CD14-positive monocyte (primary cell): Measurements from ENCODE around the gene XPOT. TPM values are rescaled to one million over a fixed set of nuclear protein-coding genes. Genes with fewer than 3 reads are reported as not detected.

ENCODE experiments used
- DNase-seq, 3 donors: peaks; one replicate each; pipeline ENCODE4 v3.0.0-alpha.2; 2011 to 2022
- H2AFZ ChIP-seq: 2 replicates; pipeline ENCODE4 v1.6.0; 2012; ENCODE audit warnings: mild to moderate bottlenecking, low read depth, low read length, inconsistent platforms; ENCODE audit not compliant: insufficient read depth, poor library complexity, severe bottlenecking
- H3K27ac ChIP-seq, 2 donors: 1 replicate in 1 of 2; 2 replicates in 1 of 2; pipeline ENCODE4 v1.5.1; 2012 to 2013; ENCODE audit warnings: low read length in 2 of 2, control low read depth in 1 of 2, inconsistent platforms in 1 of 2, low read depth in 1 of 2, mild to moderate bottlenecking in 1 of 2
- H3K27me3 ChIP-seq, 2 donors: one replicate each; pipeline versions ENCODE4 v1.6.0 to v1.6.1; 2011 to 2013; ENCODE audit warnings: low read length in 2 of 2; ENCODE audit not compliant: control insufficient read depth in 2 of 2, insufficient read depth in 2 of 2
- H3K36me3 ChIP-seq, 2 donors: replicated peaks in 1 of 2; 1 replicate in 1 of 2; 2 replicates in 1 of 2; pipeline versions ENCODE4 v1.5.1 to v1.6.1; 2012 to 2013; ENCODE audit warnings: low read length in 2 of 2, control low read depth in 1 of 2, inconsistent platforms in 1 of 2, mild to moderate bottlenecking in 1 of 2; ENCODE audit not compliant: insufficient read depth in 2 of 2, control insufficient read depth in 1 of 2
- H3K4me1 ChIP-seq, 2 donors: 1 replicate in 1 of 2; 2 replicates in 1 of 2; pipeline versions ENCODE4 v1.5.1 to v1.6.1; 2012 to 2013; ENCODE audit warnings: low read length in 2 of 2, control low read depth in 1 of 2, inconsistent platforms in 1 of 2, mild to moderate bottlenecking in 1 of 2, moderate library complexity in 1 of 2; ENCODE audit not compliant: insufficient read depth in 2 of 2, control insufficient read depth in 1 of 2
- H3K4me2 ChIP-seq: replicated peaks from 2 replicates; pipeline ENCODE3; 2012; ENCODE audit warnings: low read length, moderate library complexity, mild to moderate bottlenecking; ENCODE audit not compliant: poor library complexity, severe bottlenecking; ENCODE audit errors: extremely low read depth
- H3K4me3 ChIP-seq, 3 experiments: fragments of 200-600 bp in 1 of 3; sonication (generic) in 1 of 3; replicated peaks in 1 of 3; 1 replicate in 2 of 3; 2 replicates in 1 of 3; pipeline ENCODE4 v1.5.1; 2011 to 2013; ENCODE audit warnings: low read length in 3 of 3, mild to moderate bottlenecking in 3 of 3, control low read depth in 2 of 3, low read depth in 2 of 3, inconsistent platforms in 1 of 3, moderate library complexity in 1 of 3
- H3K79me2 ChIP-seq: 2 replicates; pipeline ENCODE4 v1.6.0; 2012; ENCODE audit warnings: mild to moderate bottlenecking, control low read depth, inconsistent platforms, low read length, moderate library complexity; ENCODE audit not compliant: insufficient read depth
- H3K9ac ChIP-seq: 2 replicates; pipeline ENCODE4 v1.6.0; 2017; ENCODE audit warnings: low read length, mild to moderate bottlenecking; ENCODE audit not compliant: insufficient read depth, poor library complexity, severe bottlenecking
- H3K9me3 ChIP-seq, 2 donors: replicated peaks in 1 of 2; 1 replicate in 1 of 2; 2 replicates in 1 of 2; pipeline versions ENCODE4 v1.5.1 to v1.6.1; 2012 to 2013; ENCODE audit warnings: low read length in 2 of 2, control low read depth in 1 of 2; ENCODE audit not compliant: control insufficient read depth in 1 of 2, insufficient read depth in 1 of 2
- H4K20me1 ChIP-seq: 2 replicates; pipeline ENCODE4 v1.6.0; 2012; ENCODE audit warnings: mild to moderate bottlenecking, low read length, control low read depth, moderate library complexity; ENCODE audit not compliant: insufficient read depth
- H3K27ac Mint-ChIP-seq, 7 donors: one replicate each; pipeline ENCODE4 v1.8.0; 2020; ENCODE audit warnings: mild to moderate bottlenecking in 7 of 7, mixed read lengths in 7 of 7, moderate library complexity in 6 of 7, inconsistent platforms in 2 of 7
- H3K27me3 Mint-ChIP-seq, 3 donors: one replicate each; pipeline ENCODE4 v1.8.0; 2021 to 2022; ENCODE audit warnings: low read depth in 3 of 3, mild to moderate bottlenecking in 3 of 3, mixed read lengths in 3 of 3, moderate library complexity in 3 of 3, inconsistent platforms in 1 of 3
- H3K36me3 Mint-ChIP-seq, 2 donors: one replicate each; pipeline ENCODE4 v1.8.0; 2020; ENCODE audit warnings: mixed read lengths in 2 of 2, inconsistent platforms in 1 of 2, mild to moderate bottlenecking in 1 of 2
- H3K4me1 Mint-ChIP-seq: one replicate; pipeline ENCODE4 v1.8.0; 2020; ENCODE audit warnings: mild to moderate bottlenecking, mixed read lengths
- H3K4me3 Mint-ChIP-seq, 2 donors: one replicate each; pipeline ENCODE4 v1.8.0; 2020; ENCODE audit warnings: mild to moderate bottlenecking in 2 of 2, mixed read lengths in 2 of 2, moderate library complexity in 1 of 2
- H3K9me3 Mint-ChIP-seq, 7 donors: one replicate each; pipeline ENCODE4 v1.8.0; 2020 to 2022; ENCODE audit warnings: mixed read lengths in 7 of 7, mild to moderate bottlenecking in 6 of 7, moderate library complexity in 6 of 7, inconsistent platforms in 2 of 7
- CTCF ChIP-seq: fragments of 200-600 bp; IDR thresholded peaks from one replicate; pipeline ENCODE4 v1.8.0; 2022; ENCODE audit warnings: antibody characterized with exemption, mild to moderate bottlenecking
- WGBS: methylation state at CpG from one replicate; pipeline ENCODE4 v1.1.5; 2013; ENCODE audit warnings: missing lambda C conversion rate; ENCODE audit not compliant: insufficient coverage; 5-methylcytosine and 5-hydroxymethylcytosine counted together
- intact Hi-C, 2 donors: fragments of 100-400 bp; cut with micrococcal nuclease; formaldehyde crosslinking; loops; one replicate each; pipeline versions ENCODE4 v1.15.0 to v1.15.1; 2023
- polyA plus RNA-seq, 3 donors: library from polyadenylated mRNA; depleted of rRNA in 1 of 3; unstranded in 2 of 3; stranded (reverse) in 1 of 3; fragments of 300-500 nt in 2 of 3; fragments of >200 nt in 1 of 3; fragmentation: Illumina TruSeq in 2 of 3; gene quantifications; 1 replicate in 2 of 3; 2 replicates in 1 of 3; pipeline ENCODE4 v1.2.3, GENCODE V29; 2012 to 2021

The XPOT gene
- polyA plus RNA-seq, 3 donors = 18.3 to 19.9 (median 19.3) TPM

GRCh38 chr12:64457032-64457431, 52.8 kb downstream of the XPOT start:
- H3K4me1 Mint-ChIP-seq = peaks cover 28% of the 10 kb centered on the region

GRCh38 chr12:64457466-64457865, 53.3 kb downstream of the XPOT start:
- peak overlapping the region in 1 of 2 donors; percentile 58 for H3K27ac ChIP-seq
- H3K9ac ChIP-seq = no peak overlapping the region
- WGBS = 60% methylated on average over 2 of the region's 3 CpGs
- H3K4me3 ChIP-seq = no peak overlapping the region
- Mint-ChIP-seq H3K27ac (peak overlapping the region; percentile 5 to 73 (median 69)), H3K9me3 (no peaks in the 10 kb centered on the region), H3K36me3 (peaks cover 28 to 45% of the 10 kb centered on the region in 2 donors), H3K27me3 (peaks cover 0 to 2% (median 0%) of the 10 kb centered on the region in 3 donors), H3K4me3 (no peak overlapping the region), H3K4me1 (peaks cover 28% of the 10 kb centered on the region)
- H3K9me3 ChIP-seq = no peaks in the 10 kb centered on the region
- peaks cover 90% of the 10 kb centered on the region for H3K79me2 ChIP-seq
- no peak for TF ChIP-seq CTCF
- DNase-seq = no peak
- peaks cover 17 to 24% of the 10 kb centered on the region in 2 donors for H3K4me1 ChIP-seq
- intact Hi-C loops = loop anchor here (10.0 kb wide), 2 partner anchors 53 to 167 kb away; partner anchors contain the start of gene XPOT (in 1 of the 2)
- no peak overlapping the region for H2AFZ ChIP-seq
- peaks cover 20 to 46% of the 10 kb centered on the region in 2 donors for H3K36me3 ChIP-seq
- no peak overlapping the region for H3K4me2 ChIP-seq
- no peaks in the 10 kb centered on the region for H3K27me3 ChIP-seq
- H4K20me1 ChIP-seq = peaks cover 69% of the 10 kb centered on the region

More at GRCh38 chr12:64457032-64457431, 52.8 kb downstream of the XPOT start:
- Histone ChIP-seq H3K9me3 (no peaks in the 10 kb centered on the region), H2AFZ (no peak overlapping the region), H3K36me3 (peaks cover 16 to 42% of the 10 kb centered on the region in 2 donors), H3K4me3 (no peak overlapping the region), H4K20me1 (peaks cover 68% of the 10 kb centered on the region), H3K9ac (no peak overlapping the region), H3K4me1 (peaks cover 17 to 24% of the 10 kb centered on the region in 2 donors), H3K27ac (peak overlapping the region in 1 of 2 donors; percentile 58), H3K27me3 (no peaks in the 10 kb centered on the region), H3K79me2 (peaks cover 93% of the 10 kb centered on the region), H3K4me2 (no peak overlapping the region)
- DNase-seq = peak; percentile 42 to 71 (median 52)
- no peak for TF ChIP-seq CTCF
- Mint-ChIP-seq H3K27me3 (peaks cover 0 to 2% (median 0%) of the 10 kb centered on the region in 3 donors), H3K9me3 (no peaks in the 10 kb centered on the region), H3K4me3 (no peak overlapping the region), H3K27ac (peak overlapping the region; percentile 5 to 73 (median 69)), H3K36me3 (peaks cover 26 to 43% of the 10 kb centered on the region in 2 donors)
- WGBS = 100% methylated on average over 2 of the region's 6 CpGs
- intact Hi-C loops = loop anchor here (10.0 kb wide), 2 partner anchors 52 to 168 kb away; partner anchors contain the start of gene XPOT (in 1 of the 2)
